Caco-2 (cell line): ENCODE measurements around the gene ESPN. TPM values are rescaled to one million over a fixed set of nuclear protein-coding genes. Genes with fewer than 3 reads are reported as not detected.
A peak's percentile ranks its signal among the peaks of the same experiment; 100 is the strongest.

ENCODE experiments used
- BruUV-seq: library from RNA; stranded (reverse); fragments of 400-500 nt; replicated peaks from 2 replicates; lab custom pipeline; 2021; lab: Mats Ljungman, UMichigan
- CTCF ChIA-PET: fragments of 300-600 bp; sonication (Branson Sonifier 250); formaldehyde crosslinking; loops from one replicate; lab custom pipeline; 2022; ENCODE audit warnings: antibody characterized with exemption; lab: Charles Lee
- POLR2A ChIA-PET: fragments of 300-600 bp; sonication (Branson Sonifier 250); formaldehyde crosslinking; loops from one replicate; lab custom pipeline; 2022; ENCODE audit warnings: antibody characterized with exemption; lab: Charles Lee
- DNase-seq, 2 experiments: peaks; one replicate each; pipeline versions ENCODE4 v3.0.0 to v3.0.0-alpha.2; 2020 to 2022
- H3K27me3 ChIP-seq: replicated peaks from 2 replicates; pipeline ENCODE4 v1.6.0; 2011; ENCODE audit warnings: low read length; ENCODE audit not compliant: control insufficient read depth, insufficient read depth
- H3K36me3 ChIP-seq: 2 replicates; pipeline ENCODE4 v1.5.1; 2011; ENCODE audit warnings: low read length; ENCODE audit not compliant: control insufficient read depth, insufficient read depth
- H3K4me1 ChIP-seq: fragments of 250-450 bp; sonication (Bioruptor Pico); 2 replicates; pipeline ENCODE4 v1.5.1; 2020; ENCODE audit warnings: mild to moderate bottlenecking
- H3K4me3 ChIP-seq: 2 replicates; pipeline ENCODE4 v1.5.1; 2011; ENCODE audit warnings: low read depth, mild to moderate bottlenecking, control low read depth, low read length
- H3K9me3 ChIP-seq: fragments of 250-450 bp; sonication (Bioruptor Pico); 2 replicates; pipeline ENCODE4 v1.5.1; 2020; ENCODE audit warnings: mild to moderate bottlenecking, moderate library complexity
- H3K27ac Mint-ChIP-seq: one replicate; pipeline ENCODE4 v1.8.0; 2022; ENCODE audit warnings: mixed read lengths; ENCODE audit not compliant: unreplicated experiment
- H3K27me3 Mint-ChIP-seq: one replicate; pipeline ENCODE4 v1.8.0; 2022; ENCODE audit warnings: mixed read lengths; ENCODE audit not compliant: insufficient read depth, unreplicated experiment
- H3K36me3 Mint-ChIP-seq: one replicate; pipeline ENCODE4 v1.8.0; 2022; ENCODE audit warnings: mild to moderate bottlenecking, mixed read lengths; ENCODE audit not compliant: insufficient read depth, unreplicated experiment
- H3K4me1 Mint-ChIP-seq: one replicate; pipeline ENCODE4 v1.8.0; 2022; ENCODE audit warnings: low read depth, mixed read lengths; ENCODE audit not compliant: unreplicated experiment
- H3K4me3 Mint-ChIP-seq: one replicate; pipeline ENCODE4 v1.8.0; 2022; ENCODE audit warnings: mild to moderate bottlenecking, moderate library complexity, mixed read lengths; ENCODE audit not compliant: unreplicated experiment
- H3K9me3 Mint-ChIP-seq: one replicate; pipeline ENCODE4 v1.8.0; 2022; ENCODE audit warnings: mixed read lengths; ENCODE audit not compliant: unreplicated experiment
- CTCF ChIP-seq, 2 experiments: fragments of 200-600 bp in 1 of 2; IDR thresholded peaks; 1 replicate in 1 of 2; 2 replicates in 1 of 2; pipeline versions ENCODE4 v1.5.1 to v1.8.0; 2011 to 2022; ENCODE audit warnings: antibody characterized with exemption in 1 of 2, control low read depth in 1 of 2, inconsistent platforms in 1 of 2, low read depth in 1 of 2, low read length in 1 of 2, mild to moderate bottlenecking in 1 of 2, moderate library complexity in 1 of 2; ENCODE audit not compliant: insufficient read depth in 1 of 2, severe bottlenecking in 1 of 2, unreplicated experiment in 1 of 2
- intact Hi-C: fragments of 100-400 bp; cut with micrococcal nuclease; formaldehyde crosslinking; loops from one replicate; pipeline ENCODE4 v1.10.0; 2022; ENCODE audit not compliant: unreplicated experiment
- total RNA-seq: library from RNA; stranded (reverse); gene quantifications from 2 replicates; pipeline ENCODE4 v1.2.3, GENCODE V29; 2022

Gene ESPN
- total RNA-seq, 1 experiment from 2014 or later = 16.3 TPM

- Mint-ChIP-seq H3K27me3 (no peaks in the 10 kb centered on the region), H3K4me3 (no peak overlapping the region), H3K9me3 (no peaks in the 10 kb centered on the region), H3K4me1 (peaks cover 9% of the 10 kb centered on the region), H3K36me3 (no peaks in the 10 kb centered on the region), H3K27ac (no peak overlapping the region)
- ChIA-PET CTCF (interaction anchor here (0.6 to 1.1 kb wide), 2 partner anchors 10 to 1166 kb away, joined by 3 read pairs; no protein-coding TSS in a partner anchor), POLR2A (no interaction called here)
- Histone ChIP-seq H3K4me3 (no peak overlapping the region), H3K4me1 (no peaks in the 10 kb centered on the region), H3K36me3 (no peaks in the 10 kb centered on the region), H3K27me3 (no peaks in the 10 kb centered on the region), H3K9me3 (no peaks in the 10 kb centered on the region)
- no TSS peak for BruUV-seq
- DNase-seq = no peak
- intact Hi-C loops = no loop called here
- no peak for TF ChIP-seq CTCF (IDR thresholded peaks at IDR 0.05; ENCODE audit: insufficient read depth in 1 of 2, low read depth in 1 of 2, low read length in 1 of 2, severe bottlenecking in 1 of 2, unreplicated experiment in 1 of 2)
Observed at GRCh38 chr1:6483017-6483760, 58.6 kb downstream of the ESPN start.

- no peaks in the 10 kb centered on the region for H3K4me1 ChIP-seq
- no peaks in the 10 kb centered on the region for H3K9me3 Mint-ChIP-seq
- H3K9me3 ChIP-seq = no peaks in the 10 kb centered on the region
- no TSS peak for BruUV-seq
- POLR2A ChIA-PET = no interaction called here
- TF ChIP-seq CTCF (IDR thresholded peaks at IDR 0.05; ENCODE audit: insufficient read depth in 1 of 2, low read depth in 1 of 2, low read length in 1 of 2, severe bottlenecking in 1 of 2, unreplicated experiment in 1 of 2) = no peak
- CTCF ChIA-PET = interaction anchor here (0.6 to 1.1 kb wide), 2 partner anchors 11 to 61 kb away, joined by 3 to 4 read pairs; no protein-coding TSS in a partner anchor
- H3K4me1 Mint-ChIP-seq = peaks cover 9% of the 10 kb centered on the region
- H3K4me3 Mint-ChIP-seq = no peak overlapping the region
- H3K27me3 ChIP-seq = no peaks in the 10 kb centered on the region
- H3K27ac Mint-ChIP-seq = no peak overlapping the region
- intact Hi-C loops = no loop called here
- no peaks in the 10 kb centered on the region for H3K36me3 Mint-ChIP-seq
- no peaks in the 10 kb centered on the region for H3K27me3 Mint-ChIP-seq
- H3K36me3 ChIP-seq = no peaks in the 10 kb centered on the region
- no peak for DNase-seq
- H3K4me3 ChIP-seq = no peak overlapping the region
Observed at GRCh38 chr1:6483761-6484117, 59.2 kb downstream of the ESPN start.

- BruUV-seq = no TSS peak
- no peaks in the 10 kb centered on the region for H3K36me3 Mint-ChIP-seq
- ChIA-PET POLR2A (no interaction called here), CTCF (no interaction called here)
- no peaks in the 10 kb centered on the region for H3K27me3 Mint-ChIP-seq
- H3K9me3 Mint-ChIP-seq = no peaks in the 10 kb centered on the region
- Histone ChIP-seq H3K4me3 (peak overlapping the region; percentile 39), H3K4me1 (0 out of 2 replicates have a peak, but pooled peaks cover 3% of the 10 kb centered on the region), H3K9me3 (no peaks in the 10 kb centered on the region), H3K36me3 (no peaks in the 10 kb centered on the region), H3K27me3 (no peaks in the 10 kb centered on the region)
- DNase-seq = no peak
- peak overlapping the region; percentile 50 for H3K4me3 Mint-ChIP-seq
- intact Hi-C loops = no loop called here
- H3K27ac Mint-ChIP-seq = no peak overlapping the region
- TF ChIP-seq CTCF (IDR thresholded peaks at IDR 0.05; ENCODE audit: insufficient read depth in 1 of 2, low read depth in 1 of 2, low read length in 1 of 2, severe bottlenecking in 1 of 2, unreplicated experiment in 1 of 2) = no peak
- H3K4me1 Mint-ChIP-seq = peaks cover 9% of the 10 kb centered on the region
Observed at GRCh38 chr1:6484826-6485167, 60.2 kb downstream of the ESPN start.
